Dermis blood vessel endothelial cell (primary cell): ENCODE data around the gene NUPR1. TPM values are rescaled to one million over a fixed set of nuclear protein-coding genes. Genes with fewer than 3 reads are reported as not detected.
"Not testable (repeated sequence)": the region's sequence is repeated elsewhere in the genome, so short reads cannot be mapped to it uniquely, and the experiment has no call there.

ENCODE experiments used
- DNase-seq: peaks from one replicate; pipeline ENCODE4 v3.0.0; 2010
- total RNA-seq: library from RNA; depleted of rRNA; stranded (reverse); fragments of >200 nt; gene quantifications from 2 replicates; pipeline ENCODE4 v1.2.3, GENCODE V29; 2014

NUPR1 gene
- total RNA-seq: 3.8 and 4.9 TPM in 2 replicates

- DNase-seq: peak; percentile 72
Measured at GRCh38 chr16:28538733-28539596, at the start of gene NUPR1. NUPR1 (minus strand) TSS chr16:28538974; CDS start chr16:28538907, 67 bp downstream.

- DNase-seq: peak; percentile 45
Measured at GRCh38 chr16:28587386-28587785, 48.6 kb upstream of the NUPR1 start.

GRCh38 chr16:28586466-28586865 lies 47.7 kb upstream of the NUPR1 start:
- no peak for DNase-seq

- peak; percentile 35 for DNase-seq
Measured at GRCh38 chr16:28585674-28586073, 46.9 kb upstream of the NUPR1 start.

- no peak for DNase-seq
Measured at GRCh38 chr16:28580726-28581315, 42.0 kb upstream of the NUPR1 start.

- DNase-seq: no peak
Measured at GRCh38 chr16:28575446-28576109, 36.8 kb upstream of the NUPR1 start.

- DNase-seq: no peak
Measured at GRCh38 chr16:28574925-28575324, 36.2 kb upstream of the NUPR1 start.

- no peak for DNase-seq
Measured at GRCh38 chr16:28573738-28574718, 35.3 kb upstream of the NUPR1 start.

GRCh38 chr16:28572696-28573510 lies 34.1 kb upstream of the NUPR1 start:
- no peak for DNase-seq

GRCh38 chr16:28569968-28570752 lies 31.4 kb upstream of the NUPR1 start:
- no peak for DNase-seq

GRCh38 chr16:28569021-28569420 lies 30.2 kb upstream of the NUPR1 start:
- DNase-seq: no peak

- no peak for DNase-seq
Measured at GRCh38 chr16:28567292-28567691, 28.5 kb upstream of the NUPR1 start.

GRCh38 chr16:28566233-28566925 lies 27.6 kb upstream of the NUPR1 start:
- DNase-seq: not testable (repeated sequence)

- no peak for DNase-seq
Measured at GRCh38 chr16:28563218-28563617, 24.4 kb upstream of the NUPR1 start.

- DNase-seq: no peak
Measured at GRCh38 chr16:28562199-28562598, 23.4 kb upstream of the NUPR1 start.

GRCh38 chr16:28561557-28562187 lies 22.9 kb upstream of the NUPR1 start:
- DNase-seq: peak; percentile 60

GRCh38 chr16:28558456-28558855 lies 19.7 kb upstream of the NUPR1 start:
- no peak for DNase-seq

- DNase-seq: no peak
Measured at GRCh38 chr16:28556914-28557320, 18.1 kb upstream of the NUPR1 start.

- no peak for DNase-seq
Measured at GRCh38 chr16:28555561-28555960, 16.8 kb upstream of the NUPR1 start.
